NAMALWA (cell line): Measurements from ENCODE around the gene LTBP4.
"Not testable (repeated sequence)": the region's sequence is repeated elsewhere in the genome, so short reads cannot be mapped to it uniquely, and the experiment has no call there.

ENCODE experiments used
- DNase-seq: peaks from one replicate; pipeline ENCODE4 v3.0.0-alpha.2; 2015; ENCODE audit warnings: low spot score

The LTBP4 gene

GRCh38 chr19:40629346-40629745 is 28.2 kb downstream of the LTBP4 start:
- no peak for DNase-seq

GRCh38 chr19:40630571-40631160 is 29.5 kb downstream of the LTBP4 start:
- DNase-seq = no peak

- no peak for DNase-seq
Observed at GRCh38 chr19:40632311-40633036, 31.3 kb downstream of the LTBP4 start.

DNA sequence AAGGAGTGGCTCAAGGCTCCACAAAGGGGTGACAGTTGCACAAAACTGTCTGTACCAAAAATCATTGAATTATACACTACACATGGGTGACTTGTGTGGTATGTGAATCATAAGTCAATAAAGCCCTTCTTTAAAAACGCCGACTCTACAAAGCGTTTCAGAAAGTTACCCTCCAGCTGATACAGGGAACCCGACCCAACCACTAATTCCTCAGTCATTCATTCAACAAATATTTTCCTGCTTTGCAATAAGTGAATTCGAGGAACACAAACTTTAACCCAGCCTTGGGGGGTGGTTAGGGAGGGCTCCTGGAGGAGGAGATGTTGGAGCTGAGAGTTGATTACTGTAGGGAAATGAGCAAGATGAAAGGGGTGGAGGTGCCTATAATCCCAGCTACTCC is 32.0 kb downstream of the LTBP4 start:
- no peak for DNase-seq

DNA sequence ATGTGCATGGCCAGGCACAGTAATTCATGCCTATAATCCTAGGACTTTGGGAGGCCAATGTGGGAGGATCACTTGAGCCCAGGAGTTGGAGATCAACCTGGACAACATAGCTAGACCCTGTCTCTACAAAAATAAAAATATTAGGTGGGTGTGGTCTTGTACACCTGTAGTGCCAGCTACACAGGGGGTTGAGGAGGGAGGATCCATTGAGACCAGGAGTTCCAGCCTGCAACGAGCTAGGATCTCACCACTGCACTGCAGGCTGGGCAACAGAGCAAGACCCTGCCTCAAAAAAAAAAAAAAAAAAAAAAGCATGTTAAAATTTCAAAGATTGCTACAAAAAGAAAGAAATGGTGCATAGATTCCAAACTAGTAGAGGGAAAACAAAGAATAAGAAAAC is 37.2 kb downstream of the LTBP4 start:
- no peak for DNase-seq

- DNase-seq = no peak
Observed at GRCh38 chr19:40639638-40639982, 38.4 kb downstream of the LTBP4 start.

DNA sequence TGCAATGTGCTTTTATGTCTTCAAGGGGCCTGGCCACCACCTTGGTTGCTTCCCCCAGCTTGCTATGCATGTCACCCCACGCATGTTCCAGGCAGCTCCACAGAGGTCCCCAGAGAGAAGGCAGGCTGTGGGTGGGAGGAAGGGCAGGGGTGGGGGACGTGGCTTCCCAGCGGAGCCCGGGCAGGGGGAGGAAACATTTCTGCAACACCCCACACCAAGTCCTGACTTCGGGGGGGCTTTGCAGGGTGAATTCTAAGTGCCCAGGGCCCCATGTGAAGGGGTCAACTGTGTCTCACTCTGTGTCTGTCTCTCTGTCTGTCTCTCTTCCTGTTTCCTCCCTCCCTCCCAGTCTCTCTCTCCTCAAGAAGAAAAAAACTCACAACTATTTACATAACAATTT is 39.6 kb downstream of the LTBP4 start:
- no peak for DNase-seq

DNA sequence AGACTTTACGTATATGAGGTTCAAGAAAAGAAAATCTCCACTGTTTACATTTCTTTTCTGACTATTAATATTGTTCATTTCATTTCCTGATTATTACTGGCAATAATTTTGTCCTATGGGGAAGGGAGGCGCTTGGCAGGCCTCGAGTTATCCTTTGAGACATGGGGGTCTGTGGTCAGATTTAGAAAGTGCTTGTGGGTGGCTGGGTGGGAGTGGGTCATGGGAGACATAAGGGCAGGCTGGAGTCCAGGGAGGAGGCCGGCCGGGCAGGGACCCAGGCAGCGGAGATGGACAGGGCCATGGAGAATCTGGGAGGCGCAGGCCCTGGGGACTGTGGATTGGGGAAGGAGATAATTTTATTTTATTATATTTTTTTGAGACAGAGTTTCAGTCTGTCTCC is 40.1 kb downstream of the LTBP4 start:
- DNase-seq = no peak

GRCh38 chr19:40642051-40642706 is 41.0 kb downstream of the LTBP4 start:
- DNase-seq = no peak

- no peak for DNase-seq
Observed at GRCh38 chr19:40642757-40643305, 41.7 kb downstream of the LTBP4 start.

DNA sequence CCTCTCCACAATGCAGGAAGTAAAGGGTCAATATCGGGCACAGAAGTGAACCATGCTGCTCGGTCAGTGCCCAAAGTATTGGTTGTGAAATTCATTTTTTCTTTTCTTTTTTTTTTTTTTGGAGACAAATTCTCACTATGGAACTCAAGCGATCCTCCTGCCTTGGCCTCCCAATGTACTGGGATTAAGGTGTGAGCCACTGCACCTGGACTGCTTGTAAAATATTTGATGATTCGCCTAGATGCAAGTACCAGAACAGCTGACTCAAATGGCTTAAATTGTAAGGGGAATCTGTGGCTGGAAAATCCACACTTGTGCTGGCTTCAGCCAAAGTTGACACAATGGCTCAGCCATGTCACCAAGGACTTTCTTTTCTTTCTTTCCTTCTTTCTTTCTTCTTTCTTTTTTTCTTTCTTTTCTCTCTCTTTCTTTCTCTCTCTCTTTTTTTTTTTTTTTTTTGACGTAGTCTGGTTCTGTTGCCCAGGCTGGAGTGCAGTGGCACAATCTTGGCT is 45.6 kb downstream of the LTBP4 start:
- no peak for DNase-seq

DNA sequence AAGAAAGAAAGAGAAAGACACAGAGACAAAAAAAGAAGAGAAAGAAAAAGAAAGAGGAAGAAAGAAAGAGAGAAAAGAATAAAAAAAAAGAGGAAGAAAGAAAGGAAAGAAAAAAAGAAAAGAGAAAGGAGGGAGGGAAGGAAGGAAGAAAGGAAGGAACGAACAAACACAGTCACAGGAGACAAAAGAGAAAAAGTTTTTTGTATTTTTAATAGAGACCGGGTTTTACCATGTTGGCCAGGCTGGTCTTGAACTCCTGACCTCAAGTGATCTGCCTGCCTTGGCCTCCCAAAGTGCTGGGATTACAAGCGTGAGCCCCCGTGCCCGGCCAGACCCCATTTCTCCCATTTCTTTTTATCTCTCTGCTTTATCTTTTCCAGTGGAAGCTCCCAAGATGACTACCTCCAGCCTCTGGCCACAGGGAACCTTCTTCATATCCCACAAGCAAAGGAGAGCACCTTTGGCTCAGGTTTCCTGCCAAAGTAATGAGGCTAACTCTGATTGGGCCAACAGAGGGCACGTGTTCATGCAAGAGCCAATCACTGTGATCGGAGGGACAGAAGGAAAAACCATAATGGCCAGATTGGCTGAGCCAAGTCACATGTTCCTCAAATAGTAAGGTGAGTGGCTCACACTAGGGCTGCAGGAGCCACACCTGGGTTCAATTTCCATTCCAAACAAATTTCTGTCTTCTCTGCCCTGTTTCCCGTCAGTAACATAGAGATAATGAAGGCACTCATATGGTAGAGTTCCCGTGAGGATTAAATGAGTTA is 48.9 kb downstream of the LTBP4 start:
- peak; percentile 86 for DNase-seq

DNA sequence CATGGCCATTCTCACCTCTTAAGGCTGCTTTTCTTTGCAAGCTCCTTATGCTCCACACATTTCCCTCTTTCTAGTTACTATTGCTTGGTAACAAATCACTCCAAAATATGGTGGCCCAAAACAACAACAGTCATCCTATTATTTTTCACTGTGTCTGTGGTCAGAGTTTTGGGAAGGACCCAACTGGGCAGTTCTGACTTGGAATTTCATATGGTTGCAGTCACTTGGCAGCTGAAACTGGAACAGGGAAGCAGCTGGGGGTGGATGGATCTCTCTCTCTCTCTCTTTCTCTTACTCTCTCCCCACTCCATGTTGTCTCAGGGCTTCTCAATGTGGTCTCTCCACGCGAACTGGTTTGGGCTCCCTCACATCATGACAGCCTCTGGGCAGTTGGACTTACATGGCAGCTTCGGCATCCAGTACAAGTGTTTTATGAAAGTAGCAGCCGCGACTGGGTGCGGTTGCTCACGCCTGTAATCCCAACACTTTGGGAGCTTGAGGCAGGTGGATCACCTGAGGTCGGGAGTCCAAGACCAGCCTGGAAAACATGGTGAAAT is 49.7 kb downstream of the LTBP4 start:
- no peak for DNase-seq

- not testable (repeated sequence) for DNase-seq
Observed at GRCh38 chr19:40652303-40652702, 51.1 kb downstream of the LTBP4 start.

- not testable (repeated sequence) for DNase-seq
Observed at GRCh38 chr19:40655684-40656083, 54.5 kb downstream of the LTBP4 start.

DNA sequence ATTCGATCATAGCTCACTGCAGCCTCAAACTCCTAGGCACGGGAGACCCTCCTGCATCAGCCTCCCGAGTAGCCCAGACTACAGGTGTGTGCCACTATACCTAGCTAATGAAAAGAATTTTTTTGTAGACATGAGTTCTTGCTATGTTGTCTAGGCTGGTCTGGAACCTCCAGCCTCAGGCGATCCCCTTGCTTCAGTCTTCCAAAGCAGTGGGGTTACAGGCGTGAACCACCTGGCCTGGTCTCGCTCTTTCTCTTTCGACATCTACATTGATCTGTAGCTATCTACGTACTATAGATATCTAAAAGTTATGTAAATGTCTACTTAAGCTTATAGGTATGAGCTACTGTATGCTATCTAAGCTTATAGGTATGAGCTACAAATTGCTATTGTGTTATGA is 56.9 kb downstream of the LTBP4 start:
- no peak for DNase-seq

DNA sequence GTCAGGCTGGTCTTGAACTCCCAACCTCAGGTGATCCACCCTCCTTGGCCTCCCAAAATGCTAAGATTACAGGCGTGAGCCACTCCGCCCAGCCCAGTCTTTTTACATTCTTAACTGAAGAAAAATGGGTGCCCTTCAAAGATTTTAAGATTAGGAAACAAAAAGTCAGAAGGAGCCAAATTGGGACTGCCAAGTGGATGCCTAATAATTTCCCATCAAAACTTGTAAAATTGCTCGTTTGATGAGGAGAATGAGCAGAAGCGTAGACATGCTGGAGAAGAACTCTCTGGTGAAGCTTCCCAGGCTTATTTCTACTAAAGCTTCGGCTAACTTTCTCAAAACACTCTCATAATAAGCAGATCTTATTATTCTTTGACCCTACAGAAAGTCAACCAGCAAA is 57.9 kb downstream of the LTBP4 start:
- no peak for DNase-seq

DNA sequence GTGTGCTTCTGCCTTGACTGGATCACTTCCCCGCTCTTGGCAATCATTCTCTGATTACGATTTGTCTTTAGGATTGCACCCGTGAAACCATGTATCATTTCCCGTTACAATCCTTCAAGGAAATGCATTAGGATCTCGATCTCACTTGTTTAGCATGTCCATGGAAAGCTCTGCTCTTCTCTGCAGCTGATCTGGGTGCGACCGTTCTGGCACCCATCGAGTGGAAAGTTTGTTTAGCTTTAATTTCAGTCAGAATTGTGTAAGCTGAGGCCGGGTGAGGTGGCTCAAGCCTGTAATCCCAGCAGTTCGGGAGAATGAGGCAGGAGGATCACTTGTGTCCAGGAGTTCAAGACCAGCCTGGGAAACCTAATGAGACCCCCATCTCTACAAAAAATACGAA is 58.4 kb downstream of the LTBP4 start:
- no peak for DNase-seq

- no peak for DNase-seq
Observed at GRCh38 chr19:40661616-40662015, 60.4 kb downstream of the LTBP4 start.

DNA sequence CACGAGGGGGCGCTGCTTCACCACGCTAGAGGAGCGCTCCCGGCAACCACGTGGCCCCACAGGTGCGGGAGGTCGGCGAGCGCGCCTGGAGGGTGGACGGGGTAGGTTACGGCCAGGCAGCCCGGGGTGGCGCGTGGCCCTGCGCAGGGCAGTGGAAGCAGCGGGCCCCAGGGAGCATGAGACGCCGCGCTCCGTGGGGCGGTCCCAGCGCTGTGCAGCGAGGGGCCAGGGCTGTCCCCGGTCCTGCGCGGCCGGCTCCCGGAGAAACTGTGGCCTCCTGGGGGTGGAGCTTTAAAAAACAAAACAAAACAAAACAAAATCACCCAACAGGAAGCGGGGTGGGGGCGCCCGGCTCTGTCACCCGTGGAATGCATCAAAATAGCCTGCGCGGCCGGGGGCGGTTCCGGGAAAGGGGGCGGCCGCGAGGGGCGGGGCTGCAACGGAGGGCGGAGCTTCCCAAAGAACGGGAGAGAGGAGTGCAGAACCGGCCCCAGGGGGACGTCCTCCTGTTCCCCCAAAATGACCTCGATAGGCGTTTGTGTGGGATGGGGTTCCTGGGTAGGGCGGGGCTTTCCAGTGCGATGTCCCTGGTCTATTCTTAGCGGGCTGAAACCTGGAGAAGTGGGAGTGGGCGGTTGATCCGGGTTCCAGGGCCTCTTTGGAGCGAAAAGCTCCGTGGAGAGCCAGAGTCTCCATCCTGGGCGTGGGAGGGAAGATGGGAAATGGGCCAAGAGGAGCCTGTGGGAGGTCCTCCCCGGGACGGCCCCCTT is 61.9 kb downstream of the LTBP4 start:
- peak; percentile 93 for DNase-seq
